ENCODE data around the gene ST6GAL1.

The ST6GAL1 gene

GRCh38 chr3:186979852-186980251, 49.5 kb downstream of the ST6GAL1 start:
- TF ChIP-seq EGR1 (IDR thresholded peaks at IDR 0.05) (no peak), TEAD4 (IDR thresholded peaks at IDR 0.05) (no peak), TAF1 (IDR thresholded peaks at IDR 0.05; ENCODE audit: low read depth) (no peak), RAD21 (IDR thresholded peaks at IDR 0.05; ENCODE audit: low read depth) (no peak), FOXM1 (IDR thresholded peaks at IDR 0.05; ENCODE audit: borderline replicate concordance, low read depth) (no peak), REST (IDR thresholded peaks at IDR 0.05; ENCODE audit: low read depth) (no peak), EP300 (IDR thresholded peaks at IDR 0.05; ENCODE audit: borderline replicate concordance) (no peak), CREB1 (IDR thresholded peaks at IDR 0.05; ENCODE audit: low read depth) (no peak), TCF12 (IDR thresholded peaks at IDR 0.05; ENCODE audit: low read depth) (no peak), CEBPB (IDR thresholded peaks at IDR 0.05) (no peak), NFIC (IDR thresholded peaks at IDR 0.05) (no peak), MAX (IDR thresholded peaks at IDR 0.05) (no peak), YY1 (IDR thresholded peaks at IDR 0.05; ENCODE audit: low read depth) (no peak), ZBTB7A (IDR thresholded peaks at IDR 0.05; ENCODE audit: low read depth) (no peak)
- TF ChIP-seq, protein P1, sequence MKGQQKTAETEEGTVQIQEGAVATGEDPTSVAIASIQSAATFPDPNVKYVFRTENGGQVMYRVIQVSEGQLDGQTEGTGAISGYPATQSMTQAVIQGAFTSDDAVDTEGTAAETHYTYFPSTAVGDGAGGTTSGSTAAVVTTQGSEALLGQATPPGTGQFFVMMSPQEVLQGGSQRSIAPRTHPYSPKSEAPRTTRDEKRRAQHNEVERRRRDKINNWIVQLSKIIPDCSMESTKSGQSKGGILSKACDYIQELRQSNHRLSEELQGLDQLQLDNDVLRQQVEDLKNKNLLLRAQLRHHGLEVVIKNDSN (IDR thresholded peaks at IDR 0.05), result no peak

DNA sequence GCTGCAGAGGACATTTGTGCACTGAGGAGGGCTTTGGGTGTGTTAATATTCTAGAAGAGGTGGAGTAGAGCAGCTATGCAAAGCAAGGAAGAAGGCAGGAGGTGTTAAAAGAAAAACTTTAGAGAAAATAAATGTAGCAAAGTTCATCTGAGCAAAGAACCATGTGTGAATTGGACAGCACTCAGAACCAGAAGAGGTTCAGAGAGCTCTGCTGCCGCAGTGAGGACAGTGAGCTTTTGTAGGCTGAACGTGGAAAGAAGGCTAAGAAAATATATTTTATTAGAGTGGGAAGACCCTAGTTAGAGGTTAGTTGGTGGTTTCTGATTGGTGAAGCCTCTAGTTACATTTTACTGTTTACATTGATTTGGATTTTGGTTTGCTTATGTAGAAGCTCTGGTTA, 50.7 kb downstream of the ST6GAL1 start:
- TF ChIP-seq TAF1 (IDR thresholded peaks at IDR 0.05; ENCODE audit: low read depth) (no peak), TCF12 (IDR thresholded peaks at IDR 0.05; ENCODE audit: low read depth) (no peak), NFIC (IDR thresholded peaks at IDR 0.05) (no peak), MAX (IDR thresholded peaks at IDR 0.05) (no peak), EP300 (IDR thresholded peaks at IDR 0.05; ENCODE audit: borderline replicate concordance) (no peak), ZBTB7A (IDR thresholded peaks at IDR 0.05; ENCODE audit: low read depth) (no peak), REST (IDR thresholded peaks at IDR 0.05; ENCODE audit: low read depth) (no peak), RAD21 (IDR thresholded peaks at IDR 0.05; ENCODE audit: low read depth) (no peak), CEBPB (IDR thresholded peaks at IDR 0.05) (no peak), FOXM1 (IDR thresholded peaks at IDR 0.05; ENCODE audit: borderline replicate concordance, low read depth) (no peak), YY1 (IDR thresholded peaks at IDR 0.05; ENCODE audit: low read depth) (no peak), EGR1 (IDR thresholded peaks at IDR 0.05) (no peak)
- TF ChIP-seq, protein P1 (IDR thresholded peaks at IDR 0.05), result no peak

- TF ChIP-seq REST (IDR thresholded peaks at IDR 0.05; ENCODE audit: low read depth), result no peak
- TF ChIP-seq ZBTB7A (IDR thresholded peaks at IDR 0.05; ENCODE audit: low read depth), result no peak
These were observed 53.3 kb downstream of the ST6GAL1 start for GRCh38 chr3:186983659-186984058.

DNA sequence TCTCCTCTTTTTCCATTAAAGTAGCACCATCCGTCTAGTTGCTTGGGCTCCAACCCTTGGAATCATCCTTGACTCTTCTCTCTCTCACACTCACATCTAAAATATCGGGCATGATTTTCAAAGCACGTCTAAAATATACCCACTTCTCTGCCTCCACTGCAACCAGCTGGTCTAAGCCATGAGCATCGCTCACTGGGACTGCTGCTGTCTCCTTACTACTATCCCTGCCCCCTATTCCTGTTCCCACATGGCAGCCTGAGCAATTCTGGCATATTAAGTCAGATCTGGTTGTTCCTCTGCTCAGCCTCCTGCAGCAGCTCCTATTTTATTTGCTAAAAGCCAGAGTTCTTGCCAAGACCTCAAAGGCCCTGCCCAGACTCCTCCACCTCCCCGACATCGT, 53.7 kb downstream of the ST6GAL1 start:
- TF ChIP-seq FOXM1 (IDR thresholded peaks at IDR 0.05; ENCODE audit: borderline replicate concordance, low read depth), result no peak

GRCh38 chr3:186985661-186986364, 55.5 kb downstream of the ST6GAL1 start:
- TF ChIP-seq NFIC (IDR thresholded peaks at IDR 0.05), result no peak

Data from Ishikawa (cell line).